ENCODE results near the gene HOXB6.

GRCh38 chr17:48643697-48644012 is 38.9 kb upstream of the HOXB6 start:
- TF ChIP-seq CTCF (conservative IDR thresholded peaks at IDR 0.05) (no peak), ZFX (IDR thresholded peaks at IDR 0.05) (no peak)

Data from C4-2B (cell line).